Sigmoid colon (tissue), 4 donors: ENCODE data around the gene FAM168A.

Source experiments
- CTCF ChIP-seq, 4 experiments: fragments of 450-650 bp in 3 of 4; fragments of 200-600 bp in 1 of 4; IDR thresholded peaks; one replicate each; pipeline ENCODE4 v1.5.1; 2016 to 2019; ENCODE audit warnings: antibody characterized with exemption in 4 of 4, mild to moderate bottlenecking in 3 of 4, moderate library complexity in 2 of 4
- POLR2AphosphoS5 ChIP-seq, 4 donors: sonication (generic); formaldehyde crosslinking; IDR thresholded peaks; one replicate each; pipeline ENCODE4 v1.6.1; 2017; ENCODE audit warnings: antibody characterized with exemption in 4 of 4

- TF ChIP-seq CTCF (IDR thresholded peaks at IDR 0.05), result no peak
- TF ChIP-seq POLR2AphosphoS5 (IDR thresholded peaks at IDR 0.05), result no peak
These were observed 36.1 kb upstream of the FAM168A start for GRCh38 chr11:73633999-73634398.
